Measurements from ENCODE around the gene TBC1D1. TPM values are rescaled to one million over a fixed set of nuclear protein-coding genes. Genes with fewer than 3 reads are reported as not detected.

Gene TBC1D1
- total RNA-seq, 1 donor from 2014 or later, result 54.5 TPM

GRCh38 chr4:37951461-37952352 is 60.8 kb downstream of the TBC1D1 start:
- no peak overlapping the region for H3K9ac ChIP-seq (ENCODE audit: low read length)
- H3K27me3 Mint-ChIP-seq (ENCODE audit: low read depth, unreplicated experiment), result no peaks in the 10 kb centered on the region
- H3K36me3 ChIP-seq (ENCODE audit: insufficient read depth, low read length), result no peaks in the 10 kb centered on the region
- no peaks in the 10 kb centered on the region for H3K9me3 ChIP-seq (ENCODE audit: insufficient read depth, low read depth, low read length)
- H3K4me1 Mint-ChIP-seq (ENCODE audit: low read depth, unreplicated experiment), result peaks cover 7% of the 10 kb centered on the region
- no peak overlapping the region for H3K4me3 ChIP-seq (ENCODE audit: insufficient read depth, low read depth, low read length)
- no peak overlapping the region for H3K4me2 ChIP-seq (ENCODE audit: low read length)
- H4K20me1 ChIP-seq (ENCODE audit: insufficient read depth, low read length), result no peaks in the 10 kb centered on the region
- H3K9me3 Mint-ChIP-seq (ENCODE audit: unreplicated experiment), result no peaks in the 10 kb centered on the region
- H3K4me1 ChIP-seq (ENCODE audit: insufficient read depth, low read length), result no peaks in the 10 kb centered on the region
- no peak overlapping the region for H3K4me3 Mint-ChIP-seq (ENCODE audit: unreplicated experiment)
- no peaks in the 10 kb centered on the region for H3K27me3 ChIP-seq (ENCODE audit: insufficient read depth, low read length)
- H3K27ac Mint-ChIP-seq (ENCODE audit: unreplicated experiment), result no peak overlapping the region
- H2AFZ ChIP-seq (ENCODE audit: low read depth, low read length), result no peak overlapping the region
- FAIRE-seq (no peak), DNase-seq (ENCODE audit: low read depth) (no peak)
- TF ChIP-seq, protein P1, sequence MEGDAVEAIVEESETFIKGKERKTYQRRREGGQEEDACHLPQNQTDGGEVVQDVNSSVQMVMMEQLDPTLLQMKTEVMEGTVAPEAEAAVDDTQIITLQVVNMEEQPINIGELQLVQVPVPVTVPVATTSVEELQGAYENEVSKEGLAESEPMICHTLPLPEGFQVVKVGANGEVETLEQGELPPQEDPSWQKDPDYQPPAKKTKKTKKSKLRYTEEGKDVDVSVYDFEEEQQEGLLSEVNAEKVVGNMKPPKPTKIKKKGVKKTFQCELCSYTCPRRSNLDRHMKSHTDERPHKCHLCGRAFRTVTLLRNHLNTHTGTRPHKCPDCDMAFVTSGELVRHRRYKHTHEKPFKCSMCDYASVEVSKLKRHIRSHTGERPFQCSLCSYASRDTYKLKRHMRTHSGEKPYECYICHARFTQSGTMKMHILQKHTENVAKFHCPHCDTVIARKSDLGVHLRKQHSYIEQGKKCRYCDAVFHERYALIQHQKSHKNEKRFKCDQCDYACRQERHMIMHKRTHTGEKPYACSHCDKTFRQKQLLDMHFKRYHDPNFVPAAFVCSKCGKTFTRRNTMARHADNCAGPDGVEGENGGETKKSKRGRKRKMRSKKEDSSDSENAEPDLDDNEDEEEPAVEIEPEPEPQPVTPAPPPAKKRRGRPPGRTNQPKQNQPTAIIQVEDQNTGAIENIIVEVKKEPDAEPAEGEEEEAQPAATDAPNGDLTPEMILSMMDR (IDR thresholded peaks at IDR 0.05; ENCODE audit: insufficient read depth, low read depth, low read length), result no peak
- TF ChIP-seq EZH2 (IDR thresholded peaks at IDR 0.05; ENCODE audit: insufficient read depth, low read length), result no peak
- no peak overlapping the region for H3K27ac ChIP-seq (ENCODE audit: low read depth, low read length)
- H3K79me2 ChIP-seq (ENCODE audit: insufficient read depth, low read length), result no peaks in the 10 kb centered on the region
- H3K36me3 Mint-ChIP-seq (ENCODE audit: low read depth, unreplicated experiment), result no peaks in the 10 kb centered on the region

DNA sequence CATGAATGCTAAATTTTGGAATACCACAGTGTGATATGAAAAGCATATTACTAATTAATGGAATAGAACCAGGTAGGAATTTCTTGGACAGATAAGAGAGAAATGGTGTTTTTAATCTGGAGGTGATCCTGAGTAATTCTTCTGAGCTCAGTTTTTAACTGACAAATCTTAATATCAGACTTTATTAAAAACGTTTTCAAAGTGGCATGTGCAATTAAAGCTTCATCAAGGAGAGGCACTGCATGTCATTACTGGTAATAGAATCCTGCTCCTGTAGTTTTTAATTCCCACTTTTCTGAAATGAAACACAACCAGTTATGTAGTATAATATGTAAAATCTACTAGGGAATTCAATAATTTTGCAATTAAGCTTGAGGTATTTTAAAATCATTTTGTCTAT is 62.3 kb downstream of the TBC1D1 start:
- Mint-ChIP-seq H3K4me1 (ENCODE audit: low read depth, unreplicated experiment) (peaks cover 6% of the 10 kb centered on the region), H3K27me3 (ENCODE audit: low read depth, unreplicated experiment) (no peaks in the 10 kb centered on the region), H3K36me3 (ENCODE audit: low read depth, unreplicated experiment) (no peaks in the 10 kb centered on the region), H3K9me3 (ENCODE audit: unreplicated experiment) (no peaks in the 10 kb centered on the region), H3K27ac (ENCODE audit: unreplicated experiment) (no peak overlapping the region), H3K4me3 (ENCODE audit: unreplicated experiment) (no peak overlapping the region)
- H2AFZ ChIP-seq (ENCODE audit: low read depth, low read length), result no peak overlapping the region
- H3K4me2 ChIP-seq (ENCODE audit: low read length), result no peak overlapping the region
- TF ChIP-seq EZH2 (IDR thresholded peaks at IDR 0.05; ENCODE audit: insufficient read depth, low read length), result no peak
- TF ChIP-seq, protein P1 (IDR thresholded peaks at IDR 0.05; ENCODE audit: insufficient read depth, low read depth, low read length), result no peak
- H3K9ac ChIP-seq (ENCODE audit: low read length), result no peak overlapping the region
- no peak for FAIRE-seq
- no peak overlapping the region for H3K27ac ChIP-seq (ENCODE audit: low read depth, low read length)
- H4K20me1 ChIP-seq (ENCODE audit: insufficient read depth, low read length), result no peaks in the 10 kb centered on the region
- H3K36me3 ChIP-seq (ENCODE audit: insufficient read depth, low read length), result no peaks in the 10 kb centered on the region
- H3K27me3 ChIP-seq (ENCODE audit: insufficient read depth, low read length), result no peaks in the 10 kb centered on the region
- no peak for DNase-seq (ENCODE audit: low read depth)
- no peaks in the 10 kb centered on the region for H3K9me3 ChIP-seq (ENCODE audit: insufficient read depth, low read depth, low read length)
- H3K4me1 ChIP-seq (ENCODE audit: insufficient read depth, low read length), result no peaks in the 10 kb centered on the region
- no peaks in the 10 kb centered on the region for H3K79me2 ChIP-seq (ENCODE audit: insufficient read depth, low read length)
- no peak overlapping the region for H3K4me3 ChIP-seq (ENCODE audit: insufficient read depth, low read depth, low read length)

Measured in astrocyte (in vitro differentiated cells and primary cell).